Activated T-cell treated with anti-CD3 and anti-CD28 coated beads, Interleukin-2, amount 50 U/mL, for 4 hours (primary cell): ENCODE results near the gene CAMK1D. TPM values are rescaled to one million over a fixed set of nuclear protein-coding genes. Genes with fewer than 3 reads are reported as not detected.

Experiments used
- ATAC-seq, 2 donors: fragments of 200-7000 bp; cut with Tn5 transposase; one replicate each; pipeline ENCODE4 v1.10.0; 2021
- DNase-seq: peaks from one replicate; pipeline ENCODE4 v3.0.0-alpha.2; 2020
- H3K27me3 Mint-ChIP-seq: one replicate; pipeline ENCODE4 v1.8.0; 2021; ENCODE audit warnings: low read depth, mixed read lengths
- H3K36me3 Mint-ChIP-seq: one replicate; pipeline ENCODE4 v1.8.0; 2022; ENCODE audit warnings: mixed read lengths; ENCODE audit not compliant: insufficient read depth
- H3K4me1 Mint-ChIP-seq: one replicate; pipeline ENCODE4 v1.8.0; 2021; ENCODE audit warnings: low read depth, mixed read lengths
- H3K4me3 Mint-ChIP-seq: one replicate; pipeline ENCODE4 v1.8.0; 2021; ENCODE audit warnings: mild to moderate bottlenecking, moderate library complexity, mixed read lengths
- H3K9me3 Mint-ChIP-seq: one replicate; pipeline ENCODE4 v1.8.0; 2021; ENCODE audit warnings: mixed read lengths
- total RNA-seq, 3 donors: library from RNA; stranded (reverse); gene quantifications; one replicate each; pipeline ENCODE4 v1.2.1, GENCODE V29; 2021

Gene CAMK1D
- total RNA-seq, 3 donors from 2014 or later: 6.3 to 7.8 (median 6.7) TPM

DNA sequence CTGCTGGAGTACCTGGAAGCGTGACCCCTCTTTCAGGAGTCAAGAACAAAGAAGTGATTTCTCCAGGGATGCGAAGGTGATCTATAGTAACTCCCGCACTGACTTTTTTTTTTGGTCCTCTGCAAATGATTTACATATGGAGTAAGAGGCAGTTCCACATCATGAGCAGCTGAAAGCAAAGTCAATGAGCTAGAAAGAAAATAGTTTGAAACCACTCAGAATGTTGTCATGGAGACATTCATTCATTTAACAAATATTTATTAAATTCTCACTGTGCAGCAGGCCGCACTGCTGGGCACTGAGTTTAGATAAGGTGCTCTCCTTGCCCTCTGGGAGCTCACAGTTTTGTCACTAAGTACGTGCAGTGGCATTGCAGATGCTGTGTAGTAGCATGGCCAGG, 206.7 kb downstream of the CAMK1D start:
- Mint-ChIP-seq H3K36me3 (peaks cover 15% of the 10 kb centered on the region), H3K4me3 (no peak overlapping the region), H3K27me3 (no peaks in the 10 kb centered on the region), H3K9me3 (no peaks in the 10 kb centered on the region), H3K4me1 (peaks cover 5% of the 10 kb centered on the region)
- DNase-seq (no peak), ATAC-seq (no peak)

- Mint-ChIP-seq H3K36me3 (peaks cover 18% of the 10 kb centered on the region), H3K9me3 (no peaks in the 10 kb centered on the region), H3K27me3 (no peaks in the 10 kb centered on the region), H3K4me1 (peaks cover 26% of the 10 kb centered on the region), H3K4me3 (no peak overlapping the region)
- DNase-seq (no peak), ATAC-seq (no peak)
Measured at GRCh38 chr10:12559578-12560178, 210.3 kb downstream of the CAMK1D start.

GRCh38 chr10:12561307-12561706, 212.0 kb downstream of the CAMK1D start:
- Mint-ChIP-seq H3K4me1 (peaks cover 26% of the 10 kb centered on the region), H3K4me3 (no peak overlapping the region), H3K9me3 (no peaks in the 10 kb centered on the region), H3K27me3 (no peaks in the 10 kb centered on the region), H3K36me3 (peaks cover 10% of the 10 kb centered on the region)
- ATAC-seq (no peak), DNase-seq (no peak)

- H3K4me3 Mint-ChIP-seq: no peak overlapping the region
- H3K9me3 Mint-ChIP-seq: no peaks in the 10 kb centered on the region
- H3K27me3 Mint-ChIP-seq: no peaks in the 10 kb centered on the region
- DNase-seq: no peak
- peaks cover 6% of the 10 kb centered on the region for H3K36me3 Mint-ChIP-seq
- H3K4me1 Mint-ChIP-seq: peaks cover 26% of the 10 kb centered on the region
- ATAC-seq: no peak
Measured at GRCh38 chr10:12561720-12562119, 212.4 kb downstream of the CAMK1D start.

DNA sequence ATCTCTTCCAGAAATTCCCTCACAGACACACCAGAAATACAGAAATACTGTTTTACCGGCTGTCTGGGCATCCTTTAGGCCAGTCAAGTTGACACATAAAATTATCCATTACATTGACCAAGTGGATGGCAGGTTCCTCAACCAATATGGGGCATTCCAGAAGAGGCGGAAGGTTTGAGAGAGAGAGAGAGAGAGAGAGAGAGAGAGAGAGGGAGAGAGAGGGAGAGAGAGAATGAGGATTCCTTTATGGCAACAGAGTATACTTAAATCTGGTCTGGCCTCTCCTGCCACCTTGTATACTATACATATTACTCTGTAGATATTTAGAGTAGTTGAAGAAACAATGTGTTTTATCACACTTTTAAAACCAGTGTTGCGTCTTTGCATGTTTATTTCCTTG, 214.1 kb downstream of the CAMK1D start:
- Mint-ChIP-seq H3K4me1 (peaks cover 30% of the 10 kb centered on the region), H3K4me3 (no peak overlapping the region), H3K36me3 (peaks cover 2% of the 10 kb centered on the region), H3K27me3 (no peaks in the 10 kb centered on the region), H3K9me3 (no peaks in the 10 kb centered on the region)
- DNase-seq (no peak), ATAC-seq (no peak)

DNA sequence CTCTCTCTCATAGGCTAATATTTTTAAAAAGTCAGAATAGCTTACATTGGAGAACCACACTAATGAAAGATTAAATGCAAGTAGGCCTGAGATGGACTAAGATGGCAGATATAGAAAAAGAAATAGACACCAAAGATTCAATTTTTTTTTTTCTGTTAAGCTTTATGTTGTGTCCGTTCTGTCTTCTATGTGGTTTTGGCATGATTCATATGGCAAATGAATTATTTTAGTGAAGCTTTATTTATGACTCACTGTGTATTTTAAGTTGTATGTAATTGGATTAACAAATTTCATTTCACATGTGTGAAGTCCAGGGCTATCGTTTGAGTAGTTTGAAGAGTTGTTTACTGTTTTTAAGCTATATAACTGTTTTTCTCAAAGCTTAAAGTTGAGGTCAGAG, 214.8 kb downstream of the CAMK1D start:
- no peak overlapping the region for H3K4me3 Mint-ChIP-seq
- peaks cover 32% of the 10 kb centered on the region for H3K4me1 Mint-ChIP-seq
- H3K9me3 Mint-ChIP-seq: no peaks in the 10 kb centered on the region
- peaks cover 2% of the 10 kb centered on the region for H3K36me3 Mint-ChIP-seq
- H3K27me3 Mint-ChIP-seq: no peaks in the 10 kb centered on the region
- ATAC-seq: no peak
- no peak for DNase-seq

- Mint-ChIP-seq H3K36me3 (peaks cover 2% of the 10 kb centered on the region), H3K9me3 (no peaks in the 10 kb centered on the region), H3K4me1 (peaks cover 26% of the 10 kb centered on the region), H3K4me3 (no peak overlapping the region), H3K27me3 (no peaks in the 10 kb centered on the region)
- DNase-seq (no peak), ATAC-seq (no peak)
Measured at GRCh38 chr10:12566161-12567115, 217.1 kb downstream of the CAMK1D start.

DNA sequence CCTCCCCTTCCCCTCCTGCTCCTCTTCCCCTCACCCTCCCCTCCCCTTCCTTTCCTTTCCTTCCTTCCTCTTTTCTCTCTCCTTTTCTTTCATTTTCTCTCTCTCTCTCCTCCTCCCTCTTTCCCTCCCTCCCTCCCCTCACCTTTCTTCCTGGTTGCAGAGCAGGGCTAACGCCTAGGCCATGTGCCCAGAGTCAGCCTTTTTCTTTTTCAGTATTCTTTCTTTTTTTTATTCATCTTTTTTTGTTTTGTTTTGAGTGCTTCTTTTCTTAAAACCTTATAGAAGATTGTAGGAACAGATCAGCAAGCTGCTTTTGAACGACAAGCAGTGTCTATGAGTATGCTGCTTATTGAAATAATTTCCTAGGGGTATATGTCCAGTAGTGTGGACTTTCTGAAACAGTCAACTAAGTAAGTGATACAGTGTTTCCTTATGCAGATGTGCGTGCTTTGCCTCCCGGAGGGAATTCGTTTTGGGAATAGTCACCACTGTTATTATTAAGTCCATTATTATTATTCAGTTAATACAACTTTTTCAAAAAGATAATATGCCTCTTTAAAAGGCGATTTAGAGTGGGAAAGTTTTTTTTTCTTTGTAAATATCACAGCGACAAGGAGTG, 219.2 kb downstream of the CAMK1D start:
- Mint-ChIP-seq H3K4me3 (no peak overlapping the region), H3K36me3 (peaks cover 4% of the 10 kb centered on the region), H3K27me3 (no peaks in the 10 kb centered on the region), H3K4me1 (peaks cover 16% of the 10 kb centered on the region), H3K9me3 (no peaks in the 10 kb centered on the region)
- ATAC-seq (no peak), DNase-seq (no peak)

- DNase-seq (no peak), ATAC-seq (no peak)
- Mint-ChIP-seq H3K4me3 (no peak overlapping the region), H3K9me3 (peaks cover 3% of the 10 kb centered on the region), H3K36me3 (peaks cover 14% of the 10 kb centered on the region), H3K4me1 (peaks cover 3% of the 10 kb centered on the region), H3K27me3 (no peaks in the 10 kb centered on the region)
Measured at GRCh38 chr10:12572281-12572680, 222.9 kb downstream of the CAMK1D start.

DNA sequence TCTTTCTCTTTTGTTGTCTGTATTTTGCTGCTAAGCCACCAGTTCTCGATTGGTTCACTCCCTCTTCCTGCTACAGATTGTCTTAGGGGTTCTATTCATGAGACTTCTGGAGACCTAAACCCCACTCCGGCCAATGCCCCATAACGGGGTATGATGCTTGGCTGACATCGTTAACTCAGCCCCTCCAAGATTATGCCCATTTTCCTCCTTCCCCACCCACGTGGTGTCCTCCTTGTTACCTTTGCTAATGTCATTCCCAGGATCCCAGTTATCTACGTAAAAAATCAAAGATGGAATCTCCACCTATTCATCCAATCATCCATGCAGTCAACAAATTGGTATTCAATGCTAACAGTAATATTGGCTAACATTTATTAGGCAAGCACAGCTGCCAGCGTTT, 228.3 kb downstream of the CAMK1D start:
- Mint-ChIP-seq H3K4me1 (peaks cover 12% of the 10 kb centered on the region), H3K9me3 (peaks cover 3% of the 10 kb centered on the region), H3K36me3 (peaks cover 26% of the 10 kb centered on the region), H3K4me3 (no peak overlapping the region), H3K27me3 (no peaks in the 10 kb centered on the region)
- ATAC-seq (no peak), DNase-seq (no peak)

- Mint-ChIP-seq H3K4me1 (peaks cover 12% of the 10 kb centered on the region), H3K9me3 (peaks cover 7% of the 10 kb centered on the region), H3K36me3 (peaks cover 24% of the 10 kb centered on the region), H3K27me3 (no peaks in the 10 kb centered on the region), H3K4me3 (no peak overlapping the region)
- ATAC-seq: no peak
- no peak for DNase-seq
Measured at GRCh38 chr10:12579954-12580858, 230.9 kb downstream of the CAMK1D start.

GRCh38 chr10:12583891-12584595, 234.7 kb downstream of the CAMK1D start:
- H3K4me1 Mint-ChIP-seq: peaks cover 41% of the 10 kb centered on the region

DNA sequence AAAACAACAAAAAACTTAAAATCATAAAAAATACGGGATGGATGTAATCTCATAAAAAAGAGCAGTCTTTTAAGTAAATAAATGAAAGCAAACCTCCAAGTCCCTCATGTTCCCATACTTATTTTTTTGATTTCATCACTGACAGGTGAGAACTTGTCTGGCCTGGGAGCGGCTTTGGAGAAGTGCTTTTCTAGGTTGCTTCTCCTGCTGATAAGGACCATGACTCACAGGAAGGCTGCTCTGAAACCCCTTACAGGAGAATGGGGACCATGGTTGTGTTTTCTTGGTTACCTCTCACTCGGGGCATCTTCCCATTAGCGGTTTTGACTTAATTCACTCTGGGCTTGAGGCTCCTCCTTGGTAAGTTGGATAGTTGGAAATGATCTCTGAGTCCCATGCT, 237.4 kb downstream of the CAMK1D start:
- ATAC-seq (no peak), DNase-seq (no peak)
- peaks cover 10% of the 10 kb centered on the region for H3K36me3 Mint-ChIP-seq
- no peaks in the 10 kb centered on the region for H3K27me3 Mint-ChIP-seq
- H3K9me3 Mint-ChIP-seq: peaks cover 6% of the 10 kb centered on the region
- peaks cover 52% of the 10 kb centered on the region for H3K4me1 Mint-ChIP-seq
- H3K4me3 Mint-ChIP-seq: no peak overlapping the region

More at GRCh38 chr10:12583891-12584595, 234.7 kb downstream of the CAMK1D start:
- ATAC-seq (no peak), DNase-seq (no peak)
- H3K4me3 Mint-ChIP-seq: no peak overlapping the region
- H3K36me3 Mint-ChIP-seq: peaks cover 17% of the 10 kb centered on the region
- H3K27me3 Mint-ChIP-seq: no peaks in the 10 kb centered on the region
- H3K9me3 Mint-ChIP-seq: peaks cover 6% of the 10 kb centered on the region
